Femur (tissue), 1 donor: ENCODE data around the gene SPOCK1.
A peak's percentile ranks its signal among the peaks of the same experiment; 100 is the strongest.

Experiments
- DNase-seq: peaks from one replicate; pipeline ENCODE4 v3.0.0-alpha.2; 2017

SPOCK1 gene

DNA sequence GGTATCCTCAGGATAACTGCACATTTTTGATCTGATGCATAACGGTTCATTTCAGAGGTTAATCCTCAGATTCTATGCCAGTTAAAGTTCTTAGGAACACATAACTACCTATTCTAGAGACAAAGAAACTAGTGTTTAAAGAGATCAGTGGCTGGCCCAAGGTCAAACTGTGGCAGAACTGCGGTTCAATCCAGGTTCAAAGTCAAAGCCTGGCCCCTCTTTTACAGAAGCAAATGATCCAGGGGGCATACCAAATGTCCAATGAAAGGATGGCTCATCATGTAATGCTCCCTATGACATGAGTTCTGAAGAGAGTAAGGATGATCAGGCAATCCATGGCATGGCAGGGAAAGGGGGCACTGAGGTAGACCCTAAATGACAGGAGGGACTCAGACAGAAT, 283.3 kb downstream of the SPOCK1 start:
- DNase-seq: no peak

DNA sequence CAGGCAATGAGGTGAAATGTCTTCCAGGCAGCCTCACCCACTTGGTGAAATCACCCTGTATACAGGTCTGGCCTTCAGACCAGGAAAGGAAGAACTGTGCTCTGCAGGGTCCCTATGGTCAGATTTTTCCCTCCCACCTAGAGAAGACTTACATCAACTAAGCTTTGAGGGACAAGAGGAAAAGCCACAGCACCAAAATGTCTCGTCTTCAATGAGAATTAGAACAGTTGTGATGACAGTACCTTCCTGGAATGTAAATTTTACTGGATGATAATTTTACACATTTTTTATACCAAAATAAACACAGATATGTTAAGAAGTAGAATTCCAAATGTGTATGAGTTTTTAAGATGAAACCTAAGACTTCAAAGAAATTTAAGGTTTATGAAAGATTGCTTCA, 283.9 kb downstream of the SPOCK1 start:
- no peak for DNase-seq

GRCh38 chr5:137214446-137215189, 284.5 kb downstream of the SPOCK1 start:
- DNase-seq: no peak

DNA sequence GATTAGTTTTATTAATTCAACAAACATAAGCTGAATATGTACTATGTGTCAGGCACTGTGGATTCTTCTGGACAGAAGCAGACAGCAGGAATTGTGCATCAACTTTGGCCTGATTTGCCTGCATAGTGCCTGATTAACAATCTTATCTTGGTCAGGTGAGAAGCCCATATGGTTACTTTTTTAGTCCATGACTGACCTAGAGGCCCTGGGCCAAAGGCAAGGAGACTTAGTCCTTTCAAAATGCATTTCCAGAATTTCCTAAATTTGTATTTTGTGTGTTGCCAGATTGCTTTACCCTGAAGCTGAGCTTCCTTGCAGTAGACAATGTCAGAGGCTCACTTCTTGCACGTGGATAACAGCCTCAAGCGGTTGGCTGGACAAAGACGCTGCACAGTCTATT, 286.7 kb downstream of the SPOCK1 start:
- no peak for DNase-seq

DNA sequence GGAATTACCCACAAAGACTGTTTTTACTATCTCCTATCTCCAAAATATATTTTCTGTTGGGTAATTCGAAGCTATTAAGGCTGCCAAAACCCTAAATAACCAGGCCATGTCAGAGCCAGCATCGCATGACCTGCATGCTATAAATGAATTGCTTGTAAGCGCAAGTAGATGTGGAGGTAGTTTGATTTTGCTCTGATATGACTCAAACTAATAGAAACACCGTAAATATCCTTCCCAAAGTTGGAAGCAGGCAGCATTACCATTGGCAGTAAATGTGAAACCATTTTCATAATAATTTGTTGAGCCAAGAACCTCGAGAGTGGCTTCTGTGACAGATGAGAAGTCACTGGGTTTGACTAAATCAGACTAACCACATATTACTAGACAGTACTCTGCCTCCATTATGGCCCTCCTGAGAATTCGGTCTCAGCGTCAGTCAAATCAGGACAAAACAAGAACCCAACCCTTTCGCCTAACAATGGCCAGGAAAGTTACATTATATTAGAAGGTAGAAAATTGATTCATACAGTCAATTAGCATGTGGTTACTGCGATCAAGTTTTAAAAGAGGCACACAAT, 289.8 kb downstream of the SPOCK1 start:
- no peak for DNase-seq

GRCh38 chr5:137207023-137207760, 291.9 kb downstream of the SPOCK1 start:
- DNase-seq: no peak

GRCh38 chr5:137206030-137206715, 293.0 kb downstream of the SPOCK1 start:
- DNase-seq: peak; percentile 21

GRCh38 chr5:137205231-137206027, 293.7 kb downstream of the SPOCK1 start:
- DNase-seq: no peak

GRCh38 chr5:137203011-137203632, 296.0 kb downstream of the SPOCK1 start:
- DNase-seq: no peak

DNA sequence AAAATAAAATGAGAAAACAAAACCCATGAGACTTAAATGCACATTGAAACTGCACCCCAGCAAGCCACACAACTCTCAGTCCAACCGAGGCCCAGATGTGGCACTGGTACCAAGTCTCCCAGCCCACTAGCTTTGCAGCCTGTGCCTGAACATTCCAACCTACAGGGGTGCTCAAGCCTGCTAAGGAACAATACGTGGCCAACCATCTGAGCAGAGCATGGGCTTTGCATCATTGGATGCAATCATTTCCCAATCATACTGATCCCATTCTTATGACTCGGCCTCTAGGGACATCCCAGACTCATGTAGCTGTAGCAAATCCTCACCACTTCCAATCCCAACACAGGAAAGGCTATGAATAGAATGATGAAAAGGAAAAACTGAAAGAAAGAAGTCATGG, 297.2 kb downstream of the SPOCK1 start:
- no peak for DNase-seq

DNA sequence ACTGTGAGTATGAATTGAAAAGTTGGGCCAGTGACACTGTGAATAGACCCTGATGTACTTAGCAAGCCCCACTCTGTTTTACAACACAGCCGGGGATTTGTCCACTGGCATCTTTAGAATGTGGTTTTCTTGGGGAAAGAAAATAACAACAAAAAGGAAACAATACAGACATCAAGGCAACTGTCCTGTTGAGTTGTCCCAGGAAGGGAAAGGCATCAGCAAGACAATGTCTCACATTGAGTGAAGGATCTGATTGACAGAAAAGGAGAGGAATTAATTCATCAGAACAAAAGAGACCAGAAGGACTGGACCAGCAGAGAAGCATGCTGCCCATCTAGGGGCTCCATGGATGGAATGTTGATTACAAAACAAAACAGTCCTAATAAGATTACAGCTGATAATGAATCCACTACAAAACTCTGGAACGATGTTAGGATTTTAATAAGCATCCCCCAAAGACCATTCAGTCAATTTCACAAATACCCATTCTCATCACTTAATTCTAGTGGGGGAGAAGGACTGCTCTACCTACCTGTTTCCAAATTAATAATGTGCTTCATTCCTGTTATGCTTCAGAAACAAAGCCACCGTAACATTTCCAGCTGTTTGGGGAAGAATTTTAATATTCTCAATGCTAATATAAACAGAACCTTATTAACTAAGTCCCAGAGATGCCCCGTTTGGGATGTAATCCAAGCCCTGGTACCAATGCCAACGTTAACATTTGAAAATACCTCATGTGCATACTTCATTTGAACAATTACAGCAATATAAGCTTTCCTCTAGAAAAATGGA, 298.0 kb downstream of the SPOCK1 start:
- no peak for DNase-seq

DNA sequence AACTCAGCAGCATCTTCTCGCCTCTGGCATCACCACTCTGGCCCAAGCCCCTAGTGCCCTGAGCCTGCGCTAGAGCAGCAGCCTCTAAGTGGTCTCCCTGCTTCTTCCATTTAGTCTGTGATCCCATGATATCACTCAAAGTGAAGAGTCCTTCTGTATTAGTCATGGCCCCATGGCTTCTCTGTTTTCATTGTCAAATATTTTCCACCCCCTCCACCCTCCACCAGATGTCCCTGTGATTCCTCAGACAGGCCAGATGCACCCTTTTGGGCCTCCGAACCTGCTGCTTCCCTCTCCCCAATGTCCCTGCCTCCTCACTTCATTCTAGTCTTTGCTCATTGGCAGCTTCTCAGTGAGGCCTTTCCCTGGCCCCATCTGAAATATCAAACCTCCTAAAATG, 299.2 kb downstream of the SPOCK1 start:
- no peak for DNase-seq

- no peak for DNase-seq
Observed at GRCh38 chr5:137199201-137199600, 299.9 kb downstream of the SPOCK1 start.

- no peak for DNase-seq
Observed at GRCh38 chr5:137195483-137195882, 303.6 kb downstream of the SPOCK1 start.

- no peak for DNase-seq
Observed at GRCh38 chr5:137194300-137194699, 304.8 kb downstream of the SPOCK1 start.

GRCh38 chr5:137192293-137192743, 306.8 kb downstream of the SPOCK1 start:
- DNase-seq: no peak

DNA sequence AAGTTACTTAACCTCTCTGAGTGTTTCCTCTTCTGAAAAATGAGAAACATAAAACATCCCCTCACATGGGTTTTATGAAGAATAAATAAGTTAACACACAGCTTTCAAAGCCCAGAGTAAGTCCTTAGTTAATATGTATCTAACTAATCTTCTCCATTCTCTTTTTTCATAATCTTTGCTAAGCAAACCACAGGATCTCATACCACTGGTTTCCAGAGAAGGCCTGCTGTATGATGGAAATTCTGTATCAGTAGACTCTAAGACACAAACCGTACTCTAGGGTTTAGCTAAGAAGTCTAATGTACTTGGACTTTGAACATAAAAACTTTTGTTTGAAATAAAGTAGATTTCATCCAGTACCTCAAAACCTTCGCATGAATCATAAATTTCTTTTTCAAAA, 307.9 kb downstream of the SPOCK1 start:
- DNase-seq: no peak

GRCh38 chr5:137190441-137190840, 308.7 kb downstream of the SPOCK1 start:
- no peak for DNase-seq

DNA sequence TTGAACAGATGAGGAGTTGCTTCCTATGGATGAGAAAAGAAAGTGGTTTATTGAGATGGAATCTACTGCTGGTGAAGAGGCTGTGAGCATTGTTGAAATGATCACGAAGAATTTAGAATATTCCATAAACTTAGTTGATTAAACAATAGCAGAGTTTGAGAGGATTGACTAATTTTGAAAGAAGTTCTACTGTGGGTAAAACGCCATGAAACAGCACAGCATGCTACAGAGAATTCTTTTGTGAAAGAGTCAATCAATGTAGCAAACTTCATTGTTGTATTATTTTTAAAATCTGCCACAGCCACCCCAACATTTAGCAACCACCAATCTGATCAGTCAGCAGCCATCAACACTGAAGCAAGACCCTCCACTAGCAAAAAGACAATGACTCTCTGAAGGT, 309.1 kb downstream of the SPOCK1 start:
- no peak for DNase-seq

DNA sequence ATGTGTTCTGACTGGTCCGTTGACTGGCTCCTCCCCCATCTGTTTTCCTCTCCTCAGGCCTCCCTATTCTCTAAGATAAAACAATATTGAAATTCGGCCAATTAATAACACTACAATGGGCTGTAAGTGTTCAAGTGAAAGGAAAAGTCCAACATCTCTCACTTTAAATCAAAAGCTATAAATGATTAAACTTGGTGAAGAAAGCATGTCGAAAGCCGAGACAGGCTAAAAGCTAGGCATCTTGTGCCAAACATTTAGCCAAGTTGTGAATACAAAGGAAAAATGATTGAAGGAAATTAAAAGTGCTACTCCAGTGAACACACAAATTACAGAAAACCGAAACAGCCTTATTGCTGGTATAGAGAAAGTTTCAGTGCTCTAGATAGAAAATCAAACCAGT, 310.6 kb downstream of the SPOCK1 start:
- DNase-seq: no peak

DNA sequence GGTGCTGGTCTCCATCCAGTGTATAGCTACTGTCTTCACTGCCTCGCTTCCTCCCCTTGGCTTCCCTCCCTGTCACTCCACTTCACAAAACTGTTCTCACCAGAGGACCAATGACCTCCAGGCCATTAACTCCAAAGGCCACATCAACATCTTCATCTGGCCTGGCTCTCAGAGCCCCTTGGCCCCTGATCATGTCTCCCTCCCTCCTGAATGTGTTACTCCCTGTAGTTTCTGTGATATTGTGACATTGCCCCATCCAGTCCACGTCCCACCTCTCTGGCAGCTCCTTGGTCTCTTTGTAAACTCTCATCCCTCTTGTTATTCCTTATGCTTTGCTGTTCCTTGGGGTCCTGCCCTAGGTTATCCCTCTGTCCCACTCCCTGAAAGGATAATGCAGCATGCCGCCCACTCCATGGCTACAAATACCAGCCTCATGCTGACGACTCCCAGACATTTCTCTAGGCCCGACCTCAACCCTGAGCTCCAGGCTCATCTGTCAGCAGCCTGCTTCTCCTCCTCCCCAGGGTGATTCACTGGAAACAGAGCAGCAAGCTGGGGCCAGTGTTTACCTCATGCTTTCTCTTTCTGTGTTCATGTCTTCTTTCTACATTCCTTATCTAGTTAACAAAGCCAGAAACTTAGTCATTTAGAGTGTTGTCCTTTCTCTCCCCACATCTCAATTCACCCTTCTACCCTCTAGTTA, 312.2 kb downstream of the SPOCK1 start:
- DNase-seq: no peak
